Neural cell (in vitro differentiated cells): Measurements from ENCODE around the gene IL21R.

Experiments
- CTCF ChIP-seq: fragments of 450-650 bp; IDR thresholded peaks from 2 replicates; pipeline ENCODE4 v1.5.1; 2014; ENCODE audit warnings: antibody characterized with exemption, mild to moderate bottlenecking, moderate library complexity; ENCODE audit not compliant: poor library complexity, severe bottlenecking
- EP300 ChIP-seq: fragments of 450-650 bp; conservative IDR thresholded peaks from 2 replicates; pipeline ENCODE4 v1.6.1; 2014; ENCODE audit warnings: antibody characterized with exemption, mild to moderate bottlenecking, moderate library complexity; ENCODE audit not compliant: poor library complexity, severe bottlenecking

DNA sequence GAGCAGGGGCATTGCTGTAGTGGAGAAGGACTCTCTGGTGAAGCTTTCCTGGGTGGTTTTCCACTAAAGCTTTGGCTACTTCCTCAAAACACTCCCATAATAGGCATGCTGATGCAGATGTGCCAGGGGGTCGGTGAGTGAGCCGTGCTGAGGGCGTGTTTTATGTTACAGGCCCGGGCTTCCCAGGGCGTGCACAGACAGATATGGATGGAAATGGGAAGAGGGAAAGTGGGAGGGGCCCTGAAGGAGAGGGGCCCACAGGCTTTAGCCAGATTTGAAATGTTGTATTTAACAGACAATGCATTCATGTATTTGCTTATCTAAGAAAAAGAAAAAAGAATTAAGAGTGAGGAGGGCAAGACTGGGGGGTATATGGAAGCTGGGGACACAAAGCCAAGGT is 56.3 kb downstream of the IL21R start:
- TF ChIP-seq EP300 (no peak), CTCF (no peak)
